ENCODE results near the gene ZNF695.

DNA sequence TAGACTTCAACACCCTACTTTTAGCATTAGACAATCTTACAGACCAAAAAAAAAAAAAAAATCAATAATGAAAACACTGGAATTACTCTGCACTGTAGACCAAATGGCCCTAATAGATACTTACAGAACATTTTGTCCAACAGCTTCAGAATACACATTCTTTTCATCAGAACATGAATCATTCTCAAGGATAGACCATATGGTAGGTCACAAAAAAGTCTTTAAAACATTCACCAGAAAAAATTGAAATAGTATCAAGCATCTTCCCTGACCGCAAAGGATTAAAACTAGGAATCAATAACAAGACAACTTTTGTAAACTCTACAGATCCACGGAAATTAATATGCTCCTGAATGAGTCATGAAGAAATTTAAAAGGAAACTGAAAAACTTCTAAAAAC lies 48.2 kb upstream of the ZNF695 start:
- TF ChIP-seq, protein P1, sequence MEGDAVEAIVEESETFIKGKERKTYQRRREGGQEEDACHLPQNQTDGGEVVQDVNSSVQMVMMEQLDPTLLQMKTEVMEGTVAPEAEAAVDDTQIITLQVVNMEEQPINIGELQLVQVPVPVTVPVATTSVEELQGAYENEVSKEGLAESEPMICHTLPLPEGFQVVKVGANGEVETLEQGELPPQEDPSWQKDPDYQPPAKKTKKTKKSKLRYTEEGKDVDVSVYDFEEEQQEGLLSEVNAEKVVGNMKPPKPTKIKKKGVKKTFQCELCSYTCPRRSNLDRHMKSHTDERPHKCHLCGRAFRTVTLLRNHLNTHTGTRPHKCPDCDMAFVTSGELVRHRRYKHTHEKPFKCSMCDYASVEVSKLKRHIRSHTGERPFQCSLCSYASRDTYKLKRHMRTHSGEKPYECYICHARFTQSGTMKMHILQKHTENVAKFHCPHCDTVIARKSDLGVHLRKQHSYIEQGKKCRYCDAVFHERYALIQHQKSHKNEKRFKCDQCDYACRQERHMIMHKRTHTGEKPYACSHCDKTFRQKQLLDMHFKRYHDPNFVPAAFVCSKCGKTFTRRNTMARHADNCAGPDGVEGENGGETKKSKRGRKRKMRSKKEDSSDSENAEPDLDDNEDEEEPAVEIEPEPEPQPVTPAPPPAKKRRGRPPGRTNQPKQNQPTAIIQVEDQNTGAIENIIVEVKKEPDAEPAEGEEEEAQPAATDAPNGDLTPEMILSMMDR (IDR thresholded peaks at IDR 0.05) = no peak
- TF ChIP-seq GATA3 (IDR thresholded peaks at IDR 0.05; ENCODE audit: borderline replicate concordance) (no peak), POLR2A (IDR thresholded peaks at IDR 0.05; ENCODE audit: low read length) (no peak), POLR2AphosphoS2 (conservative IDR thresholded peaks at IDR 0.05; ENCODE audit: low read length) (no peak), NFE2L2 (conservative IDR thresholded peaks at IDR 0.05; ENCODE audit: low read length) (no peak), EP300 (IDR thresholded peaks at IDR 0.05) (no peak), RFX5 (IDR thresholded peaks at IDR 0.05) (no peak)
- TF ChIP-seq, protein P2, sequence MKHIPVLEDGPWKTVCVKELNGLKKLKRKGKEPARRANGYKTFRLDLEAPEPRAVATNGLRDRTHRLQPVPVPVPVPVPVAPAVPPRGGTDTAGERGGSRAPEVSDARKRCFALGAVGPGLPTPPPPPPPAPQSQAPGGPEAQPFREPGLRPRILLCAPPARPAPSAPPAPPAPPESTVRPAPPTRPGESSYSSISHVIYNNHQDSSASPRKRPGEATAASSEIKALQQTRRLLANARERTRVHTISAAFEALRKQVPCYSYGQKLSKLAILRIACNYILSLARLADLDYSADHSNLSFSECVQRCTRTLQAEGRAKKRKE (CRISPR knock-in tag; IDR thresholded peaks at IDR 0.05; ENCODE audit: low read depth) = no peak
- TF ChIP-seq, protein P3, sequence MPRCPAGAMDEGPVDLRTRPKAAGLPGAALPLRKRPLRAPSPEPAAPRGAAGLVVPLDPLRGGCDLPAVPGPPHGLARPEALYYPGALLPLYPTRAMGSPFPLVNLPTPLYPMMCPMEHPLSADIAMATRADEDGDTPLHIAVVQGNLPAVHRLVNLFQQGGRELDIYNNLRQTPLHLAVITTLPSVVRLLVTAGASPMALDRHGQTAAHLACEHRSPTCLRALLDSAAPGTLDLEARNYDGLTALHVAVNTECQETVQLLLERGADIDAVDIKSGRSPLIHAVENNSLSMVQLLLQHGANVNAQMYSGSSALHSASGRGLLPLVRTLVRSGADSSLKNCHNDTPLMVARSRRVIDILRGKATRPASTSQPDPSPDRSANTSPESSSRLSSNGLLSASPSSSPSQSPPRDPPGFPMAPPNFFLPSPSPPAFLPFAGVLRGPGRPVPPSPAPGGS (IDR thresholded peaks at IDR 0.05) = no peak
- TF ChIP-seq, protein P4, sequence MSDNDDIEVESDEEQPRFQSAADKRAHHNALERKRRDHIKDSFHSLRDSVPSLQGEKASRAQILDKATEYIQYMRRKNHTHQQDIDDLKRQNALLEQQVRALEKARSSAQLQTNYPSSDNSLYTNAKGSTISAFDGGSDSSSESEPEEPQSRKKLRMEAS (IDR thresholded peaks at IDR 0.05) = no peak
- TF ChIP-seq, protein P5, sequence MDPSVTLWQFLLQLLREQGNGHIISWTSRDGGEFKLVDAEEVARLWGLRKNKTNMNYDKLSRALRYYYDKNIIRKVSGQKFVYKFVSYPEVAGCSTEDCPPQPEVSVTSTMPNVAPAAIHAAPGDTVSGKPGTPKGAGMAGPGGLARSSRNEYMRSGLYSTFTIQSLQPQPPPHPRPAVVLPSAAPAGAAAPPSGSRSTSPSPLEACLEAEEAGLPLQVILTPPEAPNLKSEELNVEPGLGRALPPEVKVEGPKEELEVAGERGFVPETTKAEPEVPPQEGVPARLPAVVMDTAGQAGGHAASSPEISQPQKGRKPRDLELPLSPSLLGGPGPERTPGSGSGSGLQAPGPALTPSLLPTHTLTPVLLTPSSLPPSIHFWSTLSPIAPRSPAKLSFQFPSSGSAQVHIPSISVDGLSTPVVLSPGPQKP (IDR thresholded peaks at IDR 0.05; ENCODE audit: low read depth, low read length) = no peak
